Neural progenitor cell (in vitro differentiated cells): ENCODE measurements around the gene MCRIP2.

Source experiments
- CTCF ChIP-seq: fragments of 200-600 bp; sonication (generic); IDR thresholded peaks from 2 replicates; pipeline ENCODE4 v1.5.1; 2017; ENCODE audit warnings: antibody characterized with exemption, mild to moderate bottlenecking
- EZH2 ChIP-seq: fragments of 200-600 bp; sonication (generic); IDR thresholded peaks from 2 replicates; pipeline ENCODE4 v1.6.1; 2017; ENCODE audit warnings: antibody characterized with exemption, mild to moderate bottlenecking, moderate library complexity
- EZH2phosphoT487 ChIP-seq: fragments of 200-600 bp; sonication (generic); IDR thresholded peaks from 2 replicates; pipeline ENCODE4 v1.6.1; 2017; ENCODE audit warnings: antibody characterized with exemption

- TF ChIP-seq CTCF (no peak), EZH2 (no peak), EZH2phosphoT487 (no peak)
Measured at GRCh38 chr16:672851-673250, 31.2 kb downstream of the MCRIP2 start.
